K562 (cell line): ENCODE results near the gene MCTS1. TPM values are rescaled to one million over a fixed set of nuclear protein-coding genes. Genes with fewer than 3 reads are reported as not detected.

Experiments used
- CHD7 ChIP-seq: fragments of 200-600 bp; sonication (generic); IDR thresholded peaks from one replicate; pipeline ENCODE4 v1.6.1; 2012; ENCODE audit warnings: mild to moderate bottlenecking, low read depth, low read length, inconsistent platforms
- E2F5 ChIP-seq: sonication (generic); formaldehyde crosslinking; IDR thresholded peaks from 2 replicates; pipeline ENCODE4 v1.8.0; 2022; ENCODE audit warnings: mild to moderate bottlenecking, missing genetic modification reagents
- ELF4 ChIP-seq: fragments of 450-650 bp; formaldehyde crosslinking; IDR thresholded peaks from 2 replicates; pipeline ENCODE4 v1.4.0; 2022; ENCODE audit warnings: missing genetic modification characterization
- ETS2 ChIP-seq: IDR thresholded peaks from 2 replicates; pipeline ENCODE4 v1.6.1; 2016; ENCODE audit warnings: borderline replicate concordance, missing genetic modification characterization, mild to moderate bottlenecking, moderate library complexity, missing compliant biosample characterization; ENCODE audit not compliant: poor library complexity, severe bottlenecking
- MEIS2 ChIP-seq: fragments of 450-650 bp; IDR thresholded peaks from 2 replicates; pipeline ENCODE4 v1.6.1; 2014; ENCODE audit warnings: mild to moderate bottlenecking; ENCODE audit not compliant: partially characterized antibody
- OTX1 ChIP-seq: fragments of 450-650 bp; formaldehyde crosslinking; IDR thresholded peaks from 2 replicates; pipeline ENCODE4 v1.4.0; 2022; ENCODE audit warnings: mild to moderate bottlenecking
- SRF ChIP-seq, 2 experiments: fragments of 250-450, 450-650 bp in 1 of 2; sonication (Bioruptor Pico) in 1 of 2; sonication (generic) in 1 of 2; formaldehyde crosslinking; IDR thresholded peaks; 2 replicates each; pipeline versions ENCODE4 v1.5.0 to v1.5.1; 2020 to 2022; ENCODE audit warnings: mild to moderate bottlenecking in 1 of 2, missing genetic modification reagents in 1 of 2
- TBP ChIP-seq: optimal IDR thresholded peaks from 2 replicates; pipeline ENCODE3; 2011; ENCODE audit warnings: low read depth, low read length, improper control_type of control experiment
- TCFL5 ChIP-seq: fragments of 250-450 bp; sonication (Bioruptor Pico); conservative IDR thresholded peaks from 2 replicates; pipeline ENCODE4 v1.6.1; 2021; ENCODE audit warnings: mild to moderate bottlenecking, moderate library complexity, matching md5 sums
- ZKSCAN1 ChIP-seq: fragments of 150-350 bp; IDR thresholded peaks from 2 replicates; pipeline ENCODE4 v1.6.1; 2016; ENCODE audit warnings: low read depth, low read length
- ZNF431 ChIP-seq: sonication (generic); formaldehyde crosslinking; IDR thresholded peaks from 2 replicates; pipeline ENCODE4 v1.8.0; 2022; ENCODE audit warnings: mild to moderate bottlenecking, missing genetic modification reagents
- ZNF740 ChIP-seq, 3 experiments: fragments of 200-800 bp in 1 of 3; sonication (Bioruptor generic) in 1 of 3; sonication (generic) in 1 of 3; formaldehyde crosslinking in 1 of 3; IDR thresholded peaks; 2 replicates each; pipeline versions ENCODE4 v1.6.1 to v1.8.0; 2016 to 2022; ENCODE audit warnings: mild to moderate bottlenecking in 2 of 3, missing compliant biosample characterization in 2 of 3, missing genetic modification characterization in 2 of 3, missing genetic modification reagents in 1 of 3
- polyA plus RNA-seq, 8 experiments: library from polyadenylated mRNA; depleted of rRNA in 4 of 8; stranded (reverse) in 5 of 8; unstranded in 3 of 8; fragments of >200 nt; fragmentation: Nextera tagmentation in 2 of 8; fragmentation: Illumina TruSeq in 1 of 8; extraction: Ambion mirVana in 2 of 8; extraction: Trizol in 1 of 8; gene quantifications; 2 replicates each; pipeline versions ENCODE4 v1.2.1 to v1.2.3, GENCODE V29; 2011 to 2014; ENCODE audit warnings: inconsistent platforms in 1 of 8, missing spikeins in 1 of 8
- total RNA-seq, 7 experiments: library from RNA; depleted of rRNA in 6 of 7; stranded (reverse); fragments of >200 nt in 6 of 7; fragmentation: Illumina TruSeq in 2 of 7; extraction: Trizol in 2 of 7; gene quantifications; 2 replicates each; pipeline versions ENCODE4 v1.2.1 to v1.2.3, GENCODE V29; 2011 to 2021; ENCODE audit warnings: low replicate concordance in 1 of 7

Gene MCTS1
- total and polyA plus RNA-seq, 9 of the 15 experiments (the other 6 are each of a cell fraction or from before 2014, with no cell fraction given) = 65.3 to 300 (median 152) TPM

GRCh38 chrX:120561634-120562568 is 42.0 kb upstream of the MCTS1 start (continued):
- no peak for TF ChIP-seq ZKSCAN1
- no peak for TF ChIP-seq TCFL5 (CRISPR knock-in tag)
- 0 out of 2 replicates have a peak, but pooled peaks have one; percentile 10 for TF ChIP-seq OTX1
- TF ChIP-seq ELF4 (CRISPR knock-in tag) = peak; percentile 21; the same call in 1 of the 2 replicates
- TF ChIP-seq ZNF740 (CRISPR knock-in tag; IDR thresholded peaks at IDR 0.05) = no peak
- TF ChIP-seq ZNF740 (tag; IDR thresholded peaks at IDR 0.05) = no peak
- no peak for TF ChIP-seq E2F5
- TF ChIP-seq ZNF431 (CRISPR knock-in tag) = no peak
- no peak for TF ChIP-seq MEIS2
- TF ChIP-seq ETS2 (tag) = no peak
- peak; percentile 55 for TF ChIP-seq TBP
- no peak for TF ChIP-seq CHD7
- no peak for TF ChIP-seq SRF (CRISPR knock-in tag; IDR thresholded peaks at IDR 0.05)
